Thyroid gland (tissue), 4 donors: ENCODE results near the gene GPR157. TPM values are rescaled to one million over a fixed set of nuclear protein-coding genes. Genes with fewer than 3 reads are reported as not detected.

Experiments used
- DNase-seq, 2 donors: peaks; one replicate each; pipeline ENCODE4 v3.0.0-alpha.2; 2019
- H3K27ac ChIP-seq, 3 donors: fragments of 200-600 bp; sonication (generic); 1 replicate in 2 of 3; 2 replicates in 1 of 3; pipeline ENCODE4 v1.5.1; 2016 to 2019; ENCODE audit warnings: mild to moderate bottlenecking in 1 of 3, moderate library complexity in 1 of 3
- H3K27me3 ChIP-seq: fragments of 200-600 bp; sonication (generic); one replicate; pipeline ENCODE4 v1.5.1; 2019
- H3K36me3 ChIP-seq, 2 donors: fragments of 200-600 bp; sonication (generic); one replicate each; pipeline ENCODE4 v1.5.1; 2016 to 2019
- H3K4me1 ChIP-seq, 2 donors: fragments of 200-600 bp; sonication (generic); one replicate each; pipeline ENCODE4 v1.5.1; 2017 to 2019
- H3K4me3 ChIP-seq, 3 donors: fragments of 200-600 bp; sonication (generic); replicated peaks in 1 of 3; 1 replicate in 2 of 3; 2 replicates in 1 of 3; pipeline ENCODE4 v1.5.1; 2016; ENCODE audit warnings: mild to moderate bottlenecking in 1 of 3
- H3K9me3 ChIP-seq: fragments of 200-600 bp; sonication (generic); one replicate; pipeline ENCODE4 v1.5.1; 2017
- CTCF ChIP-seq, 6 experiments: fragments of 200-600 bp in 3 of 6; fragments of 450-650 bp in 3 of 6; sonication (generic) in 3 of 6; IDR thresholded peaks; one replicate each; pipeline ENCODE4 v1.5.1; 2016 to 2019; ENCODE audit warnings: antibody characterized with exemption in 6 of 6, mild to moderate bottlenecking in 2 of 6, inconsistent platforms in 1 of 6, moderate library complexity in 1 of 6
- POLR2A ChIP-seq, 2 donors: fragments of 450-650 bp; IDR thresholded peaks; one replicate each; pipeline ENCODE4 v1.6.1; 2017; ENCODE audit warnings: antibody characterized with exemption in 2 of 2, mild to moderate bottlenecking in 2 of 2, moderate library complexity in 1 of 2
- WGBS, 2 donors: methylation state at CpG; one replicate each; pipeline ENCODE4 v1.1.5; 2017; 5-methylcytosine and 5-hydroxymethylcytosine counted together
- intact Hi-C: fragments of 100-400 bp; cut with DNase I; formaldehyde crosslinking; loops from one replicate; pipeline ENCODE4 v1.15.1; 2023
- total RNA-seq, 4 donors: library from RNA; depleted of rRNA; stranded (reverse); fragments of >200 nt; gene quantifications; one replicate each; pipeline ENCODE4 v1.2.3, GENCODE V29; 2016

The GPR157 gene
- total RNA-seq, 4 donors from 2014 or later, result 5.6 to 10.4 (median 7.3) TPM

GRCh38 chr1:9086045-9086444, 42.9 kb downstream of the GPR157 start:
- Histone ChIP-seq H3K4me3 (no peak overlapping the region), H3K27ac (no peak overlapping the region), H3K4me1 (peaks cover 0 to 20% of the 10 kb centered on the region in 2 donors), H3K36me3 (no peaks in the 10 kb centered on the region), H3K9me3 (no peaks in the 10 kb centered on the region), H3K27me3 (no peaks in the 10 kb centered on the region)
- intact Hi-C loops, result no loop called here
- DNase-seq, result peak; percentile 12 to 28
- WGBS, 2 donors, result 51 to 52% methylated on average over 5 of the region's 5 CpGs
- TF ChIP-seq CTCF (IDR thresholded peaks at IDR 0.05) (no peak), POLR2A (IDR thresholded peaks at IDR 0.05) (no peak)

- Histone ChIP-seq H3K4me3 (no peak overlapping the region), H3K27me3 (no peaks in the 10 kb centered on the region), H3K27ac (no peak overlapping the region), H3K4me1 (peaks cover 0 to 20% of the 10 kb centered on the region in 2 donors), H3K36me3 (no peaks in the 10 kb centered on the region), H3K9me3 (no peaks in the 10 kb centered on the region)
- DNase-seq, result no peak
- no peak for TF ChIP-seq POLR2A (IDR thresholded peaks at IDR 0.05)
- TF ChIP-seq CTCF (IDR thresholded peaks at IDR 0.05), result no peak
- WGBS, 2 donors, result 85 to 88% methylated on average over 7 of the region's 7 CpGs
- intact Hi-C loops, result no loop called here
Measured at GRCh38 chr1:9085306-9085940, 43.5 kb downstream of the GPR157 start.

- no peaks in the 10 kb centered on the region for H3K27me3 ChIP-seq
- no peaks in the 10 kb centered on the region for H3K9me3 ChIP-seq
- peak; percentile 76 to 82 for DNase-seq
- WGBS, 2 donors, result 33 to 50% methylated on average over 8 of the region's 8 CpGs
- no peak overlapping the region for H3K4me3 ChIP-seq
- H3K4me1 ChIP-seq, result peaks cover 0 to 20% of the 10 kb centered on the region in 2 donors
- intact Hi-C loops, result no loop called here
- TF ChIP-seq POLR2A (IDR thresholded peaks at IDR 0.05), result no peak
- H3K36me3 ChIP-seq, result no peaks in the 10 kb centered on the region
- H3K27ac ChIP-seq, result no peak overlapping the region
Measured at GRCh38 chr1:9084906-9085305, 44.0 kb downstream of the GPR157 start.

DNA sequence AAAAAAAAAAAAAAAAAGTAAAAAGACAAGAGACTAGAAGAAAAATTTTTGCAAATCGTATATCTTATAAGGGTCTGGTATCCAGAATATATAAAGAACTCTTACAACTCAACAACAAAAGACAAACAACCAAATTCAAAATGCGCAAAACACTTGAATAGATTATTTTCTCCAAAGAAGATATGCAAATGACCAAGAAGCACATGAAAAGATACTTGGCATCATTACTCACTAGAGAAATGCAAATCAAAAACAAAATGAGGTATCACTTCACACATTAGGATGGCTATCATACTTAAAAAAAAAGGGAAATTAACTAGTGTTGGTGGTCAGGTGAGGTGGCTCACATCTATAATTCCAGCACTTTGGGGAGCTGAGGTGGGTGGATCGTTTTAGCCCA, 47.4 kb downstream of the GPR157 start:
- DNase-seq, result no peak
- H3K27me3 ChIP-seq, result no peaks in the 10 kb centered on the region
- no peak for TF ChIP-seq CTCF (IDR thresholded peaks at IDR 0.05)
- no peak for TF ChIP-seq POLR2A (IDR thresholded peaks at IDR 0.05)
- H3K9me3 ChIP-seq, result no peaks in the 10 kb centered on the region
- intact Hi-C loops, result no loop called here
- no peaks in the 10 kb centered on the region for H3K36me3 ChIP-seq
- H3K27ac ChIP-seq, result no peak overlapping the region
- WGBS, 2 donors, result 88 to 89% methylated on average over 3 of the region's 3 CpGs
- no peak overlapping the region for H3K4me3 ChIP-seq
- peaks cover 0 to 17% of the 10 kb centered on the region in 2 donors for H3K4me1 ChIP-seq

- H3K27me3 ChIP-seq, result no peaks in the 10 kb centered on the region
- WGBS, 2 donors, result 82 to 86% methylated on average over 6 of the region's 6 CpGs
Measured at GRCh38 chr1:9080705-9081291, 48.1 kb downstream of the GPR157 start.

More at GRCh38 chr1:9080705-9081291, 48.1 kb downstream of the GPR157 start:
- H3K4me1 ChIP-seq, result peaks cover 0 to 14% of the 10 kb centered on the region in 2 donors
- TF ChIP-seq POLR2A (IDR thresholded peaks at IDR 0.05) (no peak), CTCF (IDR thresholded peaks at IDR 0.05) (no peak)
- no peak overlapping the region for H3K27ac ChIP-seq
- intact Hi-C loops, result no loop called here
- peak; percentile 44 to 53 for DNase-seq
- no peaks in the 10 kb centered on the region for H3K9me3 ChIP-seq
- no peaks in the 10 kb centered on the region for H3K36me3 ChIP-seq
- H3K4me3 ChIP-seq, result no peak overlapping the region
